Left lung (tissue), 10 donors: Measurements from ENCODE around the gene TSPEAR. TPM values are rescaled to one million over a fixed set of nuclear protein-coding genes. Genes with fewer than 3 reads are reported as not detected.

Experiments used
- ATAC-seq: fragments of 200-7000 bp; cut with Tn5 transposase; one replicate; pipeline ENCODE4 v1.9.1; 2020; ENCODE audit warnings: moderate library complexity
- DNase-seq, 4 donors: peaks; one replicate each; pipeline ENCODE4 v3.0.0-alpha.2; 2013 to 2020
- H3K27ac ChIP-seq, 2 donors: fragments of 200-600 bp; sonication (generic) in 1 of 2; one replicate each; pipeline versions ENCODE4 v1.5.0 to v1.8.0; 2020 to 2021
- H3K27me3 ChIP-seq, 2 donors: fragments of 200-600 bp; sonication (generic) in 1 of 2; one replicate each; pipeline versions ENCODE4 v1.5.0 to v1.8.0; 2020 to 2021
- H3K36me3 ChIP-seq, 2 donors: fragments of 200-600 bp; sonication (generic) in 1 of 2; one replicate each; pipeline versions ENCODE4 v1.5.0 to v1.8.0; 2020 to 2021
- H3K4me1 ChIP-seq, 2 donors: fragments of 200-600 bp; one replicate each; pipeline ENCODE4 v1.8.0; 2021
- H3K4me3 ChIP-seq, 2 donors: fragments of 200-600 bp; sonication (generic) in 1 of 2; one replicate each; pipeline versions ENCODE4 v1.5.0 to v1.8.0; 2020 to 2021; ENCODE audit warnings: mild to moderate bottlenecking in 1 of 2
- H3K9me3 ChIP-seq, 2 donors: fragments of 200-600 bp; sonication (generic) in 1 of 2; one replicate each; pipeline versions ENCODE4 v1.5.0 to v1.8.0; 2020 to 2021
- CTCF ChIP-seq, 2 donors: fragments of 200-600 bp; sonication (generic) in 1 of 2; IDR thresholded peaks; one replicate each; pipeline versions ENCODE4 v1.5.0 to v1.8.0; 2021; ENCODE audit warnings: antibody characterized with exemption in 2 of 2
- intact Hi-C, 2 donors: fragments of 100-400 bp; cut with DNase I; formaldehyde crosslinking; loops; one replicate each; pipeline versions ENCODE4 v1.11.2 to v1.14.2; 2022
- polyA plus RNA-seq, 6 donors: library from polyadenylated mRNA; unstranded; fragments of 120-200 nt; gene quantifications; one replicate each; pipeline ENCODE4 v1.2.1, GENCODE V29; 2013; ENCODE audit not compliant: insufficient read length in 6 of 6
- total RNA-seq, 2 donors: library from RNA; stranded (reverse); fragmentation: NEBNext Ultra II Directional; extraction: Animal tissue kit (Norgen Biotek cat#: 25700); gene quantifications; one replicate each; pipeline ENCODE4 v1.2.1, GENCODE V29; 2021
- donor health status: DM: no; HTN: yes; CAD: no.
- donor health status: DM: no; HTN: no; CAD: no.

TSPEAR gene
- total and polyA plus RNA-seq, 8 donors = 0.10 to 4.7 (median 3.3) TPM

DNA sequence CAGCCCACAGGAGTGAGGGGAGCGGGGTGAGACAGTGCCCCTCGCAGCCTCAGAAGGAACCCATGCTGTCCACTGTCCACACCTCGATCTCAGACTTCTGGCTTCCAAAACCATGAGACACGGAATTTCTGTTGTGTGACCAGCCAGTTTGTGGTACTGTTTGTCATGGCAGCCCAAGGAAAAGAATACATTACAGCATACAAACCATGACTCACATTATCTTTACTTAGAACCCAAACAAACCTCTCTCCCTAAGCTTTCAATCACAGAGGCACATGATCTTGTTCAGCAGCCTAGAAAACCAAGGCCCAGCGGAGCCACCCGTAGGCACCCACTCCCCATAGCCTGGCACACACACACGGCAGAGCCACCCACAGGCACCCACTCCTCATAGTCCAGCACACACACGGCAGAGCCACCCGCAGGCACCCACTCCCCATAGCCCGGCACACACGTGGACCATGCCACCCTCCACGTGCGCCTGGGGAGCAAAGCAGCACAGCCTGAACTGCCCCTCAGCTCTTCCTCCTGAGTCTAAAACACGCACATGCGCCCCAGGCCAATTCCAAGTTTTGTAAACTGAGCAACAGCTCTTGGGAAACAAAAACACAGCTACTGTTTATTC, 138.3 kb downstream of the TSPEAR start:
- DNase-seq = no peak
- Histone ChIP-seq H3K4me1 (no peaks in the 10 kb centered on the region), H3K27me3 (peaks cover 0 to 43% of the 10 kb centered on the region in 2 donors), H3K4me3 (no peak overlapping the region), H3K9me3 (peaks cover 0 to 14% of the 10 kb centered on the region in 2 donors), H3K27ac (no peak overlapping the region), H3K36me3 (no peaks in the 10 kb centered on the region)
- no peak for TF ChIP-seq CTCF (IDR thresholded peaks at IDR 0.05)
- intact Hi-C loops = no loop called here
- no peak for ATAC-seq

GRCh38 chr21:44571844-44572782, 139.3 kb downstream of the TSPEAR start:
- intact Hi-C loops = no loop called here

GRCh38 chr21:44571296-44571695, 140.1 kb downstream of the TSPEAR start:
- intact Hi-C loops = no loop called here
- Histone ChIP-seq H3K4me1 (no peaks in the 10 kb centered on the region), H3K27me3 (peaks cover 0 to 43% of the 10 kb centered on the region in 2 donors), H3K36me3 (no peaks in the 10 kb centered on the region), H3K9me3 (no peaks in the 10 kb centered on the region), H3K4me3 (no peak overlapping the region), H3K27ac (no peak overlapping the region)
- no peak for DNase-seq
- no peak for ATAC-seq
- TF ChIP-seq CTCF (IDR thresholded peaks at IDR 0.05) = no peak

More at GRCh38 chr21:44571844-44572782, 139.3 kb downstream of the TSPEAR start:
- no peak overlapping the region for H3K4me3 ChIP-seq
- peak in 1 of 4 donors; percentile 75 for DNase-seq
- H3K27me3 ChIP-seq = peaks cover 0 to 43% of the 10 kb centered on the region in 2 donors
- no peak overlapping the region for H3K27ac ChIP-seq
- no peaks in the 10 kb centered on the region for H3K36me3 ChIP-seq
- no peak for ATAC-seq
- H3K4me1 ChIP-seq = no peaks in the 10 kb centered on the region
- peaks cover 0 to 8% of the 10 kb centered on the region in 2 donors for H3K9me3 ChIP-seq
- TF ChIP-seq CTCF (IDR thresholded peaks at IDR 0.05) = no peak

DNA sequence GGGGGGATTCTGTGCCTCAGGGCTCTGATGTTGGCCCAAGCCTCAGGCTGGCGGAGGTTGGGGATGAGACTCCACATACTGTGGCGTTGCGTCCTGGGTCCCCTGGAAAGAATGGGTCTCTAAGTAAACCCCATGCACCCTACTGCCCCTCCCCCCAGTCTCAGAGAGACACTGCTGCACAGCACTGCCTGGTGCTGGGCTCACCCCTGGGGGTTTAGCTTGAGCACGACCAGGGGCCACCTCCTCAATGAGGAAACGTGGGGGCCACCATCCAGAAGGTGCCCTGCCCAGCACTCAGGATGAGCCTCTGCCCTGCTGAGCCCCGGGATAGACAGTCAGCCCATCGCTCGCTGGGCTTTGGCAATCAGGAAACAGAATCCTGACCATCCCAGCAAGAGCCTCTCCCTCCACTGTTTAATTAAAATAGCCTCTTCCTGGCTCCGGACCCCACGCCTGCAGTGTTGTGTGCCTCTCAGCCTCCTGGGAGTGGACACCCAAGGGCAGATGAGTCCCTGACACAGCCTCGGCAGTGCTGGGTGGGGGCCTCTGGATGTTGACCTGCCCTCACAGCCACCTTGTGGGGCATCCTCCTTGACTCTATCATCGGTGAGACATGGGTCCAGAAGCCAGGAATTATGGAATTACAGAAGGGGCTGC, 141.4 kb downstream of the TSPEAR start:
- Histone ChIP-seq H3K27ac (no peak overlapping the region), H3K27me3 (peaks cover 0 to 36% of the 10 kb centered on the region in 2 donors), H3K9me3 (no peaks in the 10 kb centered on the region), H3K4me3 (no peak overlapping the region), H3K36me3 (no peaks in the 10 kb centered on the region), H3K4me1 (no peaks in the 10 kb centered on the region)
- ATAC-seq (no peak), DNase-seq (peak in 1 of 4 donors; percentile 55)
- intact Hi-C loops = no loop called here
- TF ChIP-seq CTCF (IDR thresholded peaks at IDR 0.05) = no peak
